Sciatic nerve (tissue), 2 donors: ENCODE measurements around the gene PLCB4. TPM values are rescaled to one million over a fixed set of nuclear protein-coding genes. Genes with fewer than 3 reads are reported as not detected.

Experiments used
- ATAC-seq: fragments of 200-7000 bp; cut with Tn5 transposase; one replicate; pipeline ENCODE4 v1.9.1; 2020; ENCODE audit warnings: mild to moderate bottlenecking, moderate library complexity
- DNase-seq: peaks from one replicate; pipeline ENCODE4 v3.0.0-alpha.2; 2020; ENCODE audit warnings: low spot score
- intact Hi-C: fragments of 100-400 bp; cut with DNase I; formaldehyde crosslinking; loops from one replicate; pipeline ENCODE4 v1.14.2; 2022
- total RNA-seq: library from RNA; stranded (reverse); fragmentation: NEBNext Ultra II Directional; extraction: Animal tissue kit (Norgen Biotek cat#: 25700); gene quantifications from one replicate; pipeline ENCODE4 v1.2.1, GENCODE V29; 2021
- donor health status: DM: no; HTN: no; CAD: no.
- donor health status: DM: no; HTN: no; CAD: no.

Gene PLCB4
- total RNA-seq, 1 donor from 2014 or later: 23.4 TPM

DNA sequence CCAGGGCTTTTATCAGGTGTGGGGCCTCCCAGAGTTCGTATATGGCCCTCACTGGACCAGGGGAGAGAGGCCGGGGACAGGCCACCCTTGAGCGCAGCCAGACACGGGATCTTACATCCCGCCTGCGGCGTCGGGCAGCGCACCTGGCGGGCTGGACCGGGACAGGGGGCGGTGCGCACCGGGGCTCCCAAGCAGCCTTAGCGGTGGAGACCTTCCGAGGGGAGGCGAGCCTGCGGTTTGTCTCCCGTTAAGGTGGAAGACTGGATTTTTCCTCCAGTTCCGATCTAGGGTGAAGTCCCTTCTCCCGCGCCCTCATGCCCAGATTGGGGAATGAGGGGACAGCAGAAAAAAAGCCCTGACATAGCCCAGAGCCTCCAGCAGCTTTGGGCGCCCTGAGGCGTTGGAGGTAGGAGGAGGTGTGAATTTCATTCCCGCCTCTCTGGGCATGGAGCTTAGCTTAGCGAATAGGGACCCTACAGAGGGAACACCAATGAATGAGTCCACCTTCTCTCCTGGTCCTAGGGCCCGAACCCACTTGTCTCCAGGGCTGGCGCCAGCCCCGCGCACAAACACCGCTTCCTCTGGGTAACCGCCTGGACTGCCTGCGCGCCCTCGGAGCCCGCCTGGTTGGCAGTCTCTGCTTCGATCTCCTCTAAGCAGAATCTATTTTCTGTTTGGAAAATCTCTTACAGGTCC, 438.8 kb downstream of the PLCB4 start:
- ATAC-seq (no peak), DNase-seq (no peak)
- intact Hi-C loops: no loop called here

DNA sequence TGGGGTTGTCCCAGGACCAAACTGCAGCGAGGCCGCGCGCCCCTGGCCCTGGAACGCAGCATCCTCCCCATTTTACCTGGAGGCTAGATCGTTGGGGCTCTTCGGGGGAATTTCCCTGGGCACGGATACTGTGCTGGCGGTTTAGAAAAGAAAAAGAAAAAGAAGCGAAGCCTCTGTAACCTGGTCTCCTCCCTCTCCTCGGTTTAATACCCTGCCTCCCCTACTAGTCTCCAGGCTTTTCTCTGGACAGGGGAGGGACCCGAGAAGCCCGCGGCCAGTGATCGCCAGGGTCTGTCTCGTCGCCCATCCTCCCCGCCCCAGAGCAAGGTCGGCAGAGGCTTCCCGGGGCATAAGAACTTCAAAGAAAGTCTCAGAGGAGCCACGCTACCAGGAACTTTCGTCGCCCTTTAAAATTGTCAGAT, 439.4 kb downstream of the PLCB4 start:
- no peak for DNase-seq
- ATAC-seq: no peak
- intact Hi-C loops: no loop called here

DNA sequence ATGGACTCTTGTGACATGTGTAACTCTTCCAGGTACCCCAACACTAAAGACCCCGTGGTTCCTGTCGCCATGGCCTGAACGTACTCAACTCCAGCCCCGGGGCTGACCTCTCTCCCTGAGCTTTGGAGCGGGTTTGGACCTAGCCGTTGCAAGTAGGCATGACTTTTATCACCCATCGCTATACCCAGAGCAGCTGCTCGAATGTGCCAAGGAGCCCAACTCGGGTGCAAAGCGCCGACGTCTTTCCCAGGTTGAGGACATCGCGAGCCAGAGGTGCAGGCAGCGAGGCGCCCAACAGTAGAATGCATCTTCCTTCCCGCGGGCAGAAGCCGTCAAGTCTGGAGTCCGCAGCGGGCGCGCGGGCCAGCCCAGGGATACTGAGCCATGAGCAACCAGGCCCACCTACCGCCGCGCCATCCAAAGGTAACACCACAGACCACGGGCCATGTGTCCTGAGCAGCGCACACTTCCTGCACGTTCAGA, 439.9 kb downstream of the PLCB4 start:
- DNase-seq: no peak
- intact Hi-C loops: no loop called here

DNA sequence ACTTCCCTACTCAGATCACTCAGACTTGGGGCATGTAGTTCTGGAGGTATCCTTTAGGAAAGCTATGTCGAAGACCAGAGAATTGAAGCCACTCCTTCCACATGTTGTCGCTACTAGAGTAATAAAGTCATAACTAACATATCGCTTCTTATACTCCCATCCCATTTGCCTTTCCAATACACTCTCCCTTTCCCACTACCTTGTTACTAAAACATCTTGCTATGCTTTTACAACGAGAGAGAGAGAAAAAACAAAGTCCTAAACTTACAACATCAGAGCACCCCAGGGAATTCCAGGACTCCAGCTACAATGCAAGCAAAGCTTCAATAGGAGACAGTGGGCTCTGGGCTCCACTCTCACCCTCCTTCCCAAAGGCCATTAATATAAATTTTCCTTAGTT, 440.4 kb downstream of the PLCB4 start:
- intact Hi-C loops: no loop called here
- ATAC-seq (no peak), DNase-seq (no peak)

More for the DNA sequence above, 439.9 kb downstream of the PLCB4 start:
- ATAC-seq: no peak

DNA sequence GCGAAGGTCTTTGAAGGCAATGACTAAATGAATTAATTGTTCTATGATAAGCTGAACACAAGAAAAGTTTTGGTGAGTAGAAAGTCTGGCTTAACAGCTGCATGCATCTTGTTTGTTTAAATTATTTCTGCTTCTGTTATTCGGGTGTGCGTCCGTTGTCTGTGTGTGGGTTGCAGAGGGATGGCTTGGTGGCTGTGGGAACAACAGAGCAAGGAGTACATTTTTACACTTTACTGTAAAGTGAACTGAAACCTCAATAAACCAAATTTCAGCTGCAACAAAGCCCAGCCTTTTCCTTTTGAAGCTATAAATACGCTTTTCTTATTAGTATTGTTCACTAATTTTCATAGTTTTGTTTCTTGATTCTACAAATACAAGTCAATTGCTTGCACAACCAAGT, 442.0 kb downstream of the PLCB4 start:
- intact Hi-C loops: no loop called here
- no peak for DNase-seq
- no peak for ATAC-seq

DNA sequence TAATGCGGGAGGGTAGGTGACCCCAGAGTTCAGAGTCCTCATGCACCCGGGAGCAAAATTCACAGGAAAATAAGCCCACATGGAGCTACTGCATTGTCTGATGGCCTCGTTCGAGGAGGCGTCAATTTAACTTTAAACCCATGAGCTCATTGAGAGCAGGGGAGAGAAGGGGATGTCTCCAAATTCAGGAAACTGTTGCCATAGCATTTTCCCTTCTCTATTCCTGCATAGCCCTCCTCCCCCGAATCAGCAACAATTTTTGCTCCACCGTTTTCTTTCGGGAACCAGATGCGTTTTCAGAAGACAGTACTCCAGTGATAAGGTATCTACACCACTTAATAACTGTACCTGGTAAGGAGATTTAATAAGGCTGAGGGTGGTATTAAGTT, 445.2 kb downstream of the PLCB4 start:
- intact Hi-C loops: no loop called here
- ATAC-seq: no peak
- DNase-seq: no peak

DNA sequence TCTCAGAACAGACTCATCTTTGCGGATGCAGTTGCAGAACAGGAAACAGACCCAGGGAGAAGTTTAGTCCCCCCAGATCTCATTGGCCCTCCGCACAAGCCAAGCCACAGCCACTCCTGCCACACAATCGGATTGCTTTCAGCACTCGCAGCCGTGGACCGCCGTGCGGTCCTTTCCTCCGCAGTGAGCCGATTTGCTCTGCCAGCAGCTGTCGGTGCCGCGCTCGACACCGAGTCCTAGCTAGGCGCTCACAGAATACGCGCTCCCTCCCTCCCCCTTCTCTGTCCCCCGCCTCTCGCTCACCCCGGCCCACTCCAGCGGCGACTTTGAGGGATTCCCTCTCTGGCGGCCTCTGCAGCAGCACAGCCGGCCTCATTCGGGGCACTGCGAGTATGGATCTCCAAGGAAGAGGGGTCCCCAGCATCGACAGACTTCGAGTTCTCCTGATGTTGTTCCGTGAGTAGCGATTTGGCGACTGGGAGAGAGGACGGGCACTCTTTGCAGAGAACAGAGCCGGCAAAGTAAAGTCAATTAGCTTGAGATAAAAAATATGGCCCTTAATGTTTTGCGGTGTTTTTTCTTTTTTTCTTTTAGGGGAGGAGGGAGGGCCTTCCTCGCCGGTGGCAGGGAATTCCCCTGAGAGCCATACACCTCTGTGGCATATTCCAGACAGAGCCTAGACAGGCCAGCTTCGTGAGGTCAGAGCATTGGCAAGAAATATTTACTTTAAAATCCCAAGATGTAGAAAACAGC, 445.8 kb downstream of the PLCB4 start, which contains the start of gene LAMP5:
Gene LAMP5, plus strand, starts transcription at position 130 of the 753 bp plus-strand sequence. Its CDS starts 263 bp downstream, at position 393.
- intact Hi-C loops: no loop called here
- ATAC-seq (peak; percentile 51), DNase-seq (no peak)

DNA sequence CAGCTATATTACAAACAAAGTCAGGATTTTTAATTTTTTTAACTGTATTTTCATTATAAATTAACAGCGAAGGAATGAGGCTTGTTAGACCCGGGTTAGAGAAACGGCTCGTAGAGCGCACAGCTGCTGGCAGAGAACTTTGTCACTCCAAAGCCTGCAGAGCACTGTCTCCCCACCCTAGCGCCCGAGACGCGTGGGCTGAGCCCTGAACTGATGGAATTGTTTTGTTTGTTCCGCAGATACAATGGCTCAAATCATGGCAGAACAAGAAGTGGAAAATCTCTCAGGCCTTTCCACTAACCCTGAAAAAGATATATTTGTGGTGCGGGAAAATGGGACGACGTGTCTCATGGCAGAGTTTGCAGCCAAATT, 446.3 kb downstream of the PLCB4 start:
- DNase-seq: no peak
- peak; percentile 38 for ATAC-seq
- intact Hi-C loops: no loop called here

DNA sequence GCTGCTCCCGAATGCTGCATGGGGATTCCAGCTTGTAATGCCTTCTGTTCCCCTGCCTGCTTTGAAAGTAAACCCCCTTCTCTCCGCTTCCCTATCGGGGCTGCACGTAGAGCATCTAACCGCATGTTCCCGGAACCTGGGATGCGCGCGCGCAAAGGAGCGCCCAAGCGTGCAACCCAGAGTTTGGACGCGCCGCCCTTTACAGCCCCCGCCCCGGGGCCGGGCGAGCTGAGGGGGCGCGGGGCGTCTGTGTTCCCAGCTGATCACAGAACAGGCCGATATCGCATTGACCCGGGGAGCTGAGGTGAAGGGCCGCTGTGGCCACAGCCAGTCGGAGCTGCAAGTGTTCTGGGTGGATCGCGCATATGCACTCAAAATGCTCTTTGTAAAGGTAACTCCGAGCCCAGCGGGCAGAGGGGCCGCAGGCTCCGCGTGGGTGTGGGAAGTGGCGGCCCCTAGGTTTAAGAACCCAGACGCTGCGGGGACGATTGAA, 446.9 kb downstream of the PLCB4 start:
- DNase-seq (no peak), ATAC-seq (no peak)
- intact Hi-C loops: no loop called here

DNA sequence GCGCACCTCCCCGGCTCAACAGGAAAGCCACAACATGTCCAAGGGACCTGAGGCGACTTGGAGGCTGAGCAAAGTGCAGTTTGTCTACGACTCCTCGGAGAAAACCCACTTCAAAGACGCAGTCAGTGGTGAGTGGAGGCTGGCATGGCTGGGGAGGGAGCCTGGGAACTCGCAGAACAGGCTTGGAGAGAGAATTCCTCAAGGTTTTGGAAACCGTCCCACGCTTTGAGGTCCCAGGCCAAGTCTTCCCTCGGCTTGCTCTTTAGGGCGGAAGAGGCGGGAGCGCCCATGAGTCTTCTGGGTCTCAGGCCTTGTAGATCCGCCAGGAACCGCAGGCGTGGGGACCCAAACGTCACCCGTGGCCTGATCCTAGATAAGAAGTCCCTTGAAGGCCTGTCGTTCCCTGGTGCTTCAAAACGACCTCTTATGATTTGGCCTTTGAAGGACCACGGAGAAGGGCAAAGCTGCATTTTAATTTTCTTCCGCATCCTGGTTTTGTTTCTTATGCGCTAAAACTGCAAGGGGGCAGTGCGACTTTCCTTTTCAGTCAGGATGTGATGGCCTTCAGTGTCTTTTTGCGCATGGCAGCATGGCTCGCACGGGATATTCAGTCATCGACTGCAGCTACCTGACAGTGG, 447.5 kb downstream of the PLCB4 start:
- ATAC-seq (no peak), DNase-seq (no peak)
- intact Hi-C loops: no loop called here

DNA sequence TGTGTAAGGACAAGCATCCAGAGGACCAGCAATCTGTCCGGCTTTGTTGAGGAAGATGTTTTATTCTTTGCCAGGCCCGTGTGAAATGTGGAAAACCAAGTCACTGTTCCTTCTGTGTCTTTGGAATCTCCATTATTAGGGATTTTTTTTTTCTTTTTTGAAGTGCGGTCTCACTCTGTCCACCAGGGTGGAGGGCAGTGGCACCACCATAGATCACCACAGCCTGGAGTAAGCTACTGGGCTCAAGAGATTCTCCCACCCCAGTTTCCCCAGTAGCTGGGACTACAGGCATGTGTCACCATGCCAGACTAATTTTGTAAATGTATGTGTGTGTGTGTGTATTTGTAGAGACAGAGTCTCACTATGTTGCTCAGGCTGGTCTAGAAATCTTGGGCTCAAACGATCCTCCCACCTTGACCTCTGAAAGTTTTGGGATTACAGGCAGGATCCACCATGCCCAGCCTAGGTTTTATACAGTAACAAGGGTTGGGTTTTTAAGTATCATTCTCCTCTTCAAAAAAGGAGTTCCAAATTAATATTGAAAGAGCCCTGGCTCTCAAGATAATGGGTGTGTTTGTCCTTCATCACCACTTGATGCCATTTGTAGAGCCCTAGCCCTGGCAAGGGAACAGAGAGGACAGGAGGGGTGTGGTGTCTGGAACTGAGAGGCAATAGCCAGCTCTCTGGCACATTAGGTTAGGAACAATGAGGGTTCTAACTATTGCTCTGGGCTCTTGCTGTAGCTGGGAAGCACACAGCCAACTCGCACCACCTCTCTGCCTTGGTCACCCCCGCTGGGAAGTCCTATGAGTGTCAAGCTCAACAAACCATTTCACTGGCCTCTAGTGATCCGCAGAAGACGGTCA, 448.6 kb downstream of the PLCB4 start:
- ATAC-seq (no peak), DNase-seq (no peak)
- intact Hi-C loops: no loop called here

DNA sequence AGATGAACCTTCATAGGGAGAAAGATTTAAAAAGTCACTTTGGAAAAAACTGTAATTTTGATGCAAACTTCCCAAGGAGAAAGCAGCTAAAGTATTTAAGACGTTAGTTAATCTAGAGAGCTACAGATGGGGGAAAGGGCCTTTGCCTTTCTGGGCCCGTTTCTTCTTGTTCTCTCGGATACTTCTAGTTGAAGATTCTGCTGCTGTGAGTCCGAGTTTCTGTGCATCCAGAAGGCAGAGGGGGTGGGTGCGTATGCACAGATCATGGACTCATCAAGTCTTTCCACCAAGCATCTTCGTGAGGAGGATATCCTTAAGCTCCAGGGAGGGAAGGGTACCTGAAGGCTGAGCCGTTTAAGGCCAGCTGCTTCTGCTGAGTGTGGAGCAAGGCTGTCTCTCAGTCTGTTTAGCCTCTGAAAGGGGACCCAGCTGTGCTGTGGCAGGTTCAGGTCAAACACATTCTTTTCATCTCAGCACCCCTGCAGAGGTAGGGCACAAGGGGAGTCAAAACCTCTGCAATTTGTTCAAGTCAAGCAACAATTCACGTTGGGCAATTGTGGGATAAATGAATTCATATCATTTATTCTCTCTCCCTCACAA, 449.8 kb downstream of the PLCB4 start:
- DNase-seq: no peak
- no peak for ATAC-seq
- intact Hi-C loops: no loop called here

DNA sequence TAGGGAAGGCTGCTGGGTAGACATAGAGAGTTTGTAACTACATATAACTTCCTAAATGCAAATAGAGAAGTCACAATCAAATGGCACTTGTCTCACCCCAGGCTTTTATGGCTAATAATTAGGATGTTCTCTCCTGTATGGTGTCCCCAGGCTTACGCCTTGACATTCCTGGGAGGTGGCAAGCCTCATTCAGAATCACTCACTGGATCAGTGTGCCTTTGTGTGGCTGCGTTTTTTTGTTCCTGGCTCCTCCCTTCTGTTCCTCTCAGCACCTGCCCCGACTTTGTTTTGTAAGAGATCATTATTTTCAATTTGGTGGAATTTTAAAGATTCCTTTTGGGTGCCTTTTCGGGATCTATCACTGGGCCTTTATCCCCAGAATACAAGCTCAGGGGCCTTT, 451.2 kb downstream of the PLCB4 start:
- no peak for DNase-seq
- no peak for ATAC-seq
- intact Hi-C loops: no loop called here

DNA sequence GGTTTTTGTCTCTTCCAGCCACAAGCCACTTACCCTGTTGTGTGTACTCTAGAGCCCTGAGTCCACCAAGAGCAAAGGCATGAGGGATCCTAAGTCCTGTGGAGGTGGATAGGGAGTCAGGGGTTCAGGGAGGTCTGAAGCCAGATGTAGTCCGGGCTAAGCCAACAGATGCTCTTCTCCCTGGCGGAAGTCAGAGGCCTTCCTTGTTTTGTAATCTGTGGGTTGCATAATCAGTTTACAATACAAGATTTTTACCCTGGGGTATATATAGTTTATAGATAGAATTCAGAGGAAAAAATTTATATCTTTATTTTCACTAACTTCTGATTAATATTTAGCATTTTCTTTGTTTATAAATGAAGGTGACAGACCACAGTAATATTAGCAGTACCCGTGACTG, 454.7 kb downstream of the PLCB4 start:
- DNase-seq (no peak), ATAC-seq (no peak)
- intact Hi-C loops: no loop called here
